ENCODE results near the gene TEX9.

TEX9 gene

DNA sequence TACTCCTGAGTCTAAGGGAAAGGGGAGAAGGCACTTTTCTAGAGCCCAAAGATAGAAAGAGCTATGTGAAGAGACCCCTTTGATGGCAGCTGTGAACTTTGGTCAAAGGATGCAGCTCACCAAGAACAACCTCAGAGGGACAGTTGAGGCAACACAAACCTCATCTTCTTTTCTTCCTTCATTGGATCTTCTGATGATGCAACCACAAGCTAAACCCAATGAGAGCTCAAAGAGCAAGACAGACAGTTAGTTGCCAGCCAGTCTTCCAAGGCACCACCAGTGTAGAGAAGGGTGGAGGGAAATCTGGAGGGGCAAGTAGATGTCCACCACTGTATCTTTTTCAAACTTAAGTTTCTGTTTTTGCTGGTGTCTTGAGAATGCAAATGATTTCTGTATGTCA, 110.1 kb downstream of the TEX9 start:
- Histone ChIP-seq H3K4me3 (ENCODE audit: low read depth in 1 of 2, low read length in 2 of 2) (no peak overlapping the region), H3K4me1 (ENCODE audit: control insufficient read depth in 1 of 2, insufficient read depth in 2 of 2, low read length in 2 of 2) (no peaks in the 10 kb centered on the region), H3K27me3 (ENCODE audit: low read depth, low read length) (no peaks in the 10 kb centered on the region), H3K36me3 (ENCODE audit: control insufficient read depth in 1 of 2, insufficient read depth in 2 of 2, low read length in 2 of 2) (no peaks in the 10 kb centered on the region), H3K27ac (ENCODE audit: low read length) (no peak overlapping the region), H3K9me3 (ENCODE audit: control insufficient read depth in 1 of 2, low read length in 2 of 2) (peaks cover 0 to 2% of the 10 kb centered on the region in 2 donors)
